H4 (cell line): ENCODE results near the gene HOXA6. TPM values are rescaled to one million over a fixed set of nuclear protein-coding genes. Genes with fewer than 3 reads are reported as not detected.

ENCODE experiments used
- DNase-seq: peaks from one replicate; pipeline ENCODE4 v3.0.0-alpha.2; 2015; ENCODE audit warnings: low spot score
- total RNA-seq: library from RNA; depleted of rRNA; stranded (reverse); fragments of >200 nt; shearing (Covaris generic); gene quantifications from 2 replicates; pipeline ENCODE4 v1.2.3, GENCODE V29; 2014

The HOXA6 gene
- total RNA-seq, 1 experiment from 2014 or later, result 0.64 TPM

DNA sequence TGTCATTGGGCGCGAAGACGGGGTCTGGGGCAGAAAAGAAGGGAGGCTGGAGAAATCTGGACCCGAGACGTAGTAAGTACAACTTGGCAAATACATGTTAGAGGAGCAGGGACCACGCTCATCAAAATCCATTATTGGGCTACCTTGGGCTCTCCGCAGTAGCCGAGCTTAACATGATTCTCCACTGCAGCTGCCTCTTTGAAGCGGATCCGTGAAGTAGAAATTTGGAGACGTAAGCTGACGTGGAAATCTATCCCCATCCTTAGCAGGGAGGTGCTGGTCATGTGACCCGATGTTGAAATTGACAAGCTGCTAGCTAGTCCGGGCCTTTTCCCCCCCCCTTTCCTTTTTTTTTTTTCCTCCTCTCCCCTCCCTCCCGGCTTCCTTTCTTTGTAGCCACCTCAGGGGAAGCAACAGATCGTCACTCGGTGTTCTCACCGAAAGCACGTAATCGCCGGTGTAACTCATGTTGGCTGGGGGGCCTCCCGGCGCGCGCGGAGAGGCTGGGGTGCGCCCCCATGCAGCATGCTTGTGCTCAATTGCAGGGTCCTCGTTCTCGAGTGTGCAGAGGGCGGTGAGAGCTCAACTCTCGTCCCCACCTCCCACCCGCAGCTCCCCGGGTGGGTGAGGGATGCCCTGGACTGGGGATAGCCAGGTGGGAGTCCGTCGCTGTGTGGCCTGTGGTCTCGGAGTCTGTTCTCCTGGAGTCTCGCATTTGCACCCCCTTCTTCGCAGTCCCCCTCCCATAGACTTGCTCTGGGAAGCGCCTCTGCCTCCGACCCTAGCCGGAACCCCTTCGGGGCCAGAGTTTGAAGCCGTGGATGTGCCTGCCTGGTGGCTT lies 37.7 kb upstream of the HOXA6 start, which contains the start of gene HOXA11:
HOXA11 (minus strand) TSS at position 220 of the 841 bp plus-strand sequence; CDS start at position 132, 88 bp downstream.
- DNase-seq, result no peak

DNA sequence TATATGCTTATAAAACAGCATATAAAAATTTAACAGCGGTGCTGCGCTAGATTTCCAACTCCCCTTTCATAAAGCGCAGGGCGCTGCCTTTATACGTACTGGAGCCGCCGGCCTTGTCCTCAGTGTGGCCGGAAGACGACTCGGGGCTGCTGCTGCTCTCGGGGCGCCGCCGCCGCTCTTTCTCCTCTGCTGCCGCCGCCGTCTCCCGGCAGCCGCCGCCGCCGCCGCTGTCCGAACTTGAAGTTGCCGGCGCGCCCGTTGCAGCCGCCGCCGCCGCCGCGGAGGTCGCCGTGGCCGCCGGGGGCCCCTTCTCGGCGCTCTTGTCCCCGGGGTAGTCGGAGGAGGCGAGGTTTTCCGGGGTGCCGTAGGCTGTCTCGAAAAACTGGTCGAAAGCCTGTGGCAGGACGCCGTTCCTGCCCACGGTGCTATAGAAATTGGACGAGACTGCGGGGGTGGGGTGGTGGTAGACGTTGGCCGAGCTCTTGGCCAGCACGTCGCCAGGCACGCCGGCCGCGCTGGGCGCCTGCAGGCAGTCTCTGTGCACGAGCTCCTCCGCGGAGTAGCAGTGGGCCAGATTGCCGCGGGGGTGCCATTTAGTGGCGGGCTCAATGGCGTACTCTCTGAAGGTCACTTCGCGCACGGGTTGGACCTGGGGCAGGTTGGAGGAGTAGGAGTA lies 36.9 kb upstream of the HOXA6 start:
- DNase-seq, result no peak

DNA sequence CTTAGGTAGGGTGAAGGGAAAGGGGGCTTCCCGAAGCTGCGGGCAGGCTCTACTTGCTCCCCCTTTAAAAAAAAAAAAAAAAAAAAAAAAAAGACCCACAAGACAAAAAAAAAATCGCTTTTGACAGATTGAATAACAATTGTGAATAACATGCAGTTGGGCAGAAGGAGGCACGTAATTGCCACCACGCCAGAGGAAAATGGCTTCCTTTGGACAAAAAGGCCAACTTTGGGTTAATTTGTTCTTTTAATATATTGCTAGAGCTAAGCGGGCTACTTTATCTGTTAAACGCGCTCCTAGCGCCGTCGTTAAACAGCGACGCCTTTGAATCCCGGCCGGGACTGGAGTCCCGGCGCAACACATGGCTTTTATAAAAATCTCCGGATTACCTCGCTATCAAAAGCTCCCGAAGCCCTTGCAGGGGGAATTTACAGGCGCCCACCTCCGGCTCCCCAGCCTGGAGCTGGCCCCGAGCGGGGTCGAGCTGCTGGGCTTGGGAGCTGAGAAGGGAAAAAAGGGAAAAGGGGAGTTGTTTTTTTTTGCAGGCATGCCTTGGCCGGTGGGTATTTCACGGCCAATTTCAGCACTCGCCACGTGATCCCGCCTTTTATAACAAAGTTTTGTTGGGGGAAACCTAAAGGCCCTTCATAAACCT lies 36.2 kb upstream of the HOXA6 start:
- no peak for DNase-seq

DNA sequence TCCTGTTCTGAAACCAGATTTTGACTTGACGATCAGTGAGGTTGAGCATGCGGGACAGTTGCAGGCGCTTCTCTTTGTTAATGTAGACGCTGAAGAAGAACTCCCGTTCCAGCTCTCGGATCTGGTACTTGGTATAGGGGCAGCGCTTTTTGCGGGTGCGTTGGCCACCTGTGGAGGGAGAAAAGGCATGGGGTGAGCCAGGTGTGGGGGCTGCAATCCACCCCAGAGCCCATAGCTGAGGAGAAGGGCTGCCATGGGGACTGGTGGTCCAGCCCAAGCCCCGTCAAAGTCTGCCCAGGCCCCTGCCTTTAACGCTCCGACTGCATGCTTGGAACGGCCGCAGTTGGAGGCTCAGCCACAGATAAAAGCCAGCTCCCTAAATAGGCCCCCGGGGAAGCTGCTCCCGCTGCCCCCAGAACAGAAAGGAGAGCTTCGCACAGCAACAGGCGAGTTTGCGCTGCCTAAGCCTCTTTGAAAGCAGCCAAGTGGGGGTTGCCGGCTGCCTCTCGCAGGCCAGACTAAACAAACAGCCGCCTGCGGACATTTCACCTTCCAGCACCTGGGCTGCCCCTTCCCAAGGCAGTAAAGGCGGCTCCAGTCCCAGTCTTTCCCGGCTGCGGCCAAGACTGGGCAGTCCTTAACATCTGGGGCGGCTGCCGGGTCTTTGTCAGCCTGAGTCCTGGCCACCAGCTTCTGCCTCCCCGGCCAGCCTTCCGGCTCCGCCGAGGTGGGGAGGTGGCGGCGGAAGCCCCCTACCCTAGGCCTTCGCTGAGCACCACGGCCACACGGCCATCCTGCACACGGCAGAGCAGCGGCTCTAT lies 35.5 kb upstream of the HOXA6 start:
- no peak for DNase-seq

DNA sequence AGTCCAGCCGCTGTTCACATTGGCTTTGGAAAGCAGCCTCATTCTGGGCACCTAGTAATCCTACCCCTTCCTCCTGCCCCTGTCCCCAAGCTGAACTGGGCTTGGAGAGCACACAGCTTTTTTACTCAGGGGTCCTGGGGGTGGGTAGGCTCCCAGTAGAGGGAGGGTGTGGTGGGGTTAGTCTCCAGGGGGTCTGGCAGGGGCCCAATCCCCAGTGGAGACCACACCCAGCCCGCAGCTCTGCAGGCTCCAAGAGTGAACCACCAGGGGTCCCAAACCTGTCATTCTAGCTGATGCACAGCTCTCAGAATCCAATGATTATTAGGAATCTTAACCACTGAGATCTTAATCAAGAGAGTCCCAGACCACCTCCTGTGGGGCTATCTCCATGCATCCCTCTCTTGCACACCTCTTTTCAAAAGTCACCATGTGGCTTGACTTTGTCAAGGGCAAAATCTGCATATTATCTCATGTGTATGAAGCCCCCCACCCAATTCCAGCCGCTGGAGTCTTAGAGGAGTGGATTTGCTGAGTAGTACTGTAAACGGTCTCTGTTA lies 34.8 kb upstream of the HOXA6 start:
- DNase-seq, result no peak

DNA sequence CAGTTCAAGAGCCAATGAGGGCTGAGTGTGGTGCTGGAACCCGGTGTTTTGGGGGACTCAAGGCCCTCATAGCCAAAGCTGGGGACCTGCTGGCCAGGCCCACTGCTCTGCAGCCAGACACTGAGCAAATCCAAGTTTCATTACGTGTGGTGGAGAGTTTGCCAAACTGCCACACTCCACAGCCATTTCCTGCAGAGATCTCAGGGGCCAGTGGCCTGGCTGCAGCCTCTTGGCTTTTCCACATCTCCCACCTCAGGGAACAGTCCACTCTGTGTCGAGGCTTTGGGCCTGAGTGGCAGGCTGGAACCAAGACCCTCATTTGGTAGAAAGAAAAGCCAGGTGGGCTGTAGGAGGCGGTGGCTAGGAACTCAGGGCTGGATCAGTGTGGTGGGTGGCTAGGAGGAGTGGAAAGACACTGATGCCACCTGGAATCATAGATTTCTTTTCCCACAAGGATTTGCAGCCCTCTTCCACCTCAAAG lies 34.3 kb upstream of the HOXA6 start:
- no peak for DNase-seq

DNA sequence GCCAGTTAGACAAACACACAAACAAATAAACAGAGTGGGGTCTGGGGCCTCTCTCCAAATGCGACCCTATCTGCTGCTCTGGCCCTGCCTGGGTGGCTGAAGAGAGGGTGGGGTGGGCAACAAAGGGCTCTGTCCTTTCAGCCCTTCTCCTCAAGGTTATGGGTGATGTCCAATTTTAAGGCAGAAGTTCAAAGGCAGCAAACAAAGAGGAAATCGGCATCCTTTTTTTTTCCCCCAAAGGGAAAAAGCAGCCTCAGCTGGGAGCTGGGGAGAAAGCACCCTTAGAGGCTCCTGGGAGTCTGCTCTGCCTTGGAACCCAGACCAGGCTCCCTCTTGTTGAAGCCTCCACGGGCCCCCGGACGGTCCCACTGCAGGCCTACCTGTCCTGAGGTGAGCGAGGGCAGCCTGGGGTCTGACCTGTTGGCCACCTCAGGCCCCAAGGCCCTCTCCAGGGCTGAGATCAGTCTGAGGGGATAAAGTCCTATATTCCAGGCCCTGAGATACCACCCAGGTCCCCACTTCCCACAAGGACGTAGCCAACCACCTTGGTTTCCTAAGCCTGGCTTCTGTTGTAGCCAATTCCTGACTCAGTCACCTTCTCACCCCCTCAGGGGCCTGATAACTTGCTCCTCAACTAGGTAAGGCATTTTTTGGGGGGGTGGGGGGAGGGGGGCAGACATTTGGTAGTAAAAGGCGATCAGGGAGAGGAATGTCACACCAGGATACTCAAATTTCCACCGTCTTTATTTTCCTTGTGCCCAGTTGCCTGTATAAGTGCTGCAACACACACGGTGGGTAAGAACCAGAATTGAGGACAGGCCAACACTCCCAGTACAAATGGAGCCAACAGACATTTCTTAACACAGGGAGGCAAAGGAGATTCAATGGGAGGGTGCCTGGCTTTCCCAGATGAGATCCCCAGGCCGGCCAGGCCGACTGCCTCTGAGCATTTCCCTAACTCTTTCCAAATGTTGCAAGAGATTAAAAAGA lies 33.2 kb upstream of the HOXA6 start:
- no peak for DNase-seq

DNA sequence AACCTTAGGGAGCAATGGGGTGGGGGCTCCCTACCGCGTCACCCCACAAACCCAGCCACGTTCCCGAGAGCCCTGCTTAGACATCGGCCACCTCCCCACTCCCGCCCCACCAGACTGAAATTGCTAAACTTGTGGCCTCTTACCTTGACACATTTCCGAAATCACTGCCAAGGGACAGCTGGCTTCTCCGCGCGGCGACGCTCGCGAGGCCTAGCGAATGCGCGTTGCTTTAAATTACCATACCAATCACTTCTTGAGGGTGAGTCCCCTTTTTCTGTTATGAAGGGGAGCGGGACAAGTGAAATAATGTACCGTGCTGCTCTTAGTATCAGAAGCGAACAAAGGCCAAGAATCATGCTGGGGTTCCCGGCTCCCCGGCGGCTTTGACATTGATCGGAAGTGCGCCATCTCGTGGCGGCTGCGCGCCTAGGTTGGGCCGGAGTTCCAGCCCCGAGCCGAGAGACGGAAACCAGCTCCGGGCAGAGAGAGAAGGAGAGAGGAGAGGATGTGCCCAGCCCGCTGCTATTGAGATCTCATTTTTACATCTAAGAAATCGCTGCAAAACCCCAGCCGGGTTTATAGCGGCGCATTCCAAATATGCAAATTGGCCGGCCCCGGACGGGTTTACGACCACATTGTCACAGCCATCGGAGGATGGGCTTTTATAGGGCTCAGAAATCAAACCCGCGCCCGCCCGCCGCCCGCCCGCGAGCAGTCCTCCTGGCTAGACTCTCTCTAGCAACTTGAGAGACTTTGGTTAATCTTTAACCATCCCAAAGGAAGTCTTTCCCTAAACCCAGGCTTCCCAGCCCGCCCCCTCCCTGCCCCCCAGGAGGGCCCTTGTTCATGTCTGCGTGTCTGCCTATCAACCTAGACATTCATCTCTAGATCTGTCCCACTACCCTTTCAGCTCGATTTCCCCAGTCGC lies 32.2 kb upstream of the HOXA6 start:
- DNase-seq, result peak; percentile 50

DNA sequence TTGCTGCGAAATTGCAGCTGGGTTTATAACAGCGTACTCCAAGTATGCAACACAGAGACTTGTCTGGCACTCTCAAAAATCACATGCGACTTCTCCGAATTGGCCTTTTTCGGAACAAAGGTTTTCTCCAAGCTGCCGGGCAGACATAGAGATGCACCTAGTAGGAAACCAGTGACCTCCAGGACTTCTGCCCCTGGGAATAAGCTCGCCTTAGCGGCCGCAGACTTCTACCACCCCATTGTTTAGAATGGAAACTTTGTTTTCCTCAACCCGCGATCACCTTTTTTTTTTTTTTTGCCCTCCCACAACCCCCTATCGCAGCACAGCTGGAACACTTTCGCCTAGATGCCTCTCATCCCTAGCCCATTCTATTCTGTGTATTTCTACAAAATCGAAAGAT lies 31.5 kb upstream of the HOXA6 start:
- no peak for DNase-seq

DNA sequence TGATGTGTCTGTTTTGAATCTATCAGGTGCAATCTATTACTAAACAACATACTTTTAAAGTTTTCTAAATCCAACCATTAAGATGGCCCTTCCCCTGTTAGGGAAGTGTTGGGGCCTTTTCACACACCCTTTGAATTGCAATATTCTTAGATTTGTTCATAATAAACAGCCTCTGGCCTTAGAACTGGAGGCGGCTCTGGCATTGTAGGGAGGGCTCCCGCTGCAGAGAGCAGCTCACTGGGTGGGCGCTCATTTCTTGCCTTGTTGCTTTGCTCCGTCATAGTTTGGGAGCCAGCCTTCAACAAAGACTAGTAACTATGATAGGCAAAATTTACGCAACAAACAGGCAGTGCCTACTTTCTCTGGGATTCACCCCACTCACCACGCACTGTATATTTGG lies 30.8 kb upstream of the HOXA6 start:
- no peak for DNase-seq

DNA sequence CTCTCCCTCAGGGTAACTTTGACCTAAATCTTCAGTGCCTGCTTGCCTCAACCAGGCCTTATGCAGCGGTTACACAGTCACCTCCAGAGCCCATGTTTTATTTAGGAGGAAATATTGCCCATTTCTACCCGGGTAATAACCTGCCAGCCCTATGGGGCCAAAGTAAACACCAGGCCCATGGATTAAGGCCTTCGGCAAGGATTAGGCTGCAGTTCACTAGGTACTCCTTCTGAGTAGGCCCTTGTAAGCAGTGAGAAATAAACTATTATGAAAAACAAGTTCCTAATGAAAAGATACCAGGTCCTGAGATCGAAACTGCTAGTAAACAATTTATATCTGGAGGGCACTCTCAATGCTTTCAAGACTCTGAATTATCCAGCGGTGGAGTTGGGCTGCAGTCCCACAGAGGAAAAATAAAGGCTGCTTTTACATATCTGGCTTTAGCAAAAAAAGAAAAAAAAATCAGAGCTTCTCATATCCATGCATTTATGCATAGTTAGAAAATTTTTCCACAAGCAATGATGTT lies 30.3 kb upstream of the HOXA6 start:
- DNase-seq, result no peak

DNA sequence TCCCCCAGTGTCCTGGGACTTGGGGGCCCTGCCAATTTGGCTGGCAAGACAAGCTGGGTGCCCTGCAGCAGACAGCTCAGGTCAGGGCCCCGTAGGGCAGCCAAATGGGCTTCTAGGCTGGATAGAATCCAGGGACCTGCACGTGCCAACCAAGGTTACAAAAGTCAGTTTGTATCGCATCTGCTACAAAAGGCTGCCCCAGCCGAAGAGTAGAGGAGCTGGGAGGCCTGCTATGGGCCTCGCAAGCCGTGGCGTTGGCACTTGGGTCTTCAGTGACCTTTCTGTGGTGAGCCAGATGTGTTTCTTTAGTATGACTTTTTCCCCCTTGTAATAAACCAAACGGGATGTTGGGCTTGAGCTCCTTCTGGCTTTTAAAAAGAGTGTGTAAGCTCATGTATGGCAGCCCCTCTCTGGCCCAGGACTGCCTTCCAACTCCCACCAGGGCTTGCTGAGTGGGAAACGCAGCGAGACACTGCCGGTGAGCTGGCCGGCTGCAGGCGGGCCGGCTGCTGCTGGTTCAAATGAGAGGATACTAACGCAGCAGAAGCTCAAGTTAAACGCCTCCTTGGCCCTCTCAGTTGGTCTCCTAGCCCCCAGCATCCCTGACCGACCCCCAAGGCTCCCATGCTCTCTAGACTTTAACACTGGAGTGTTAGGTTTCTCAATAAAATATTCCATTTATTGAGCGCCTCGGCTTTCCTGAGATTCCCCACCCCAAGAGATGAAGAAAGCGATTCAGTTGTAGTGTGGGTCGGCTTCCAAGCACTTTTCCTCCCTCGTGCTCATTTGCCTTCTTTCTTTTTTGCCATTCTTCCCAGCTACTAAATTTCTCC lies 29.6 kb upstream of the HOXA6 start:
- no peak for DNase-seq

DNA sequence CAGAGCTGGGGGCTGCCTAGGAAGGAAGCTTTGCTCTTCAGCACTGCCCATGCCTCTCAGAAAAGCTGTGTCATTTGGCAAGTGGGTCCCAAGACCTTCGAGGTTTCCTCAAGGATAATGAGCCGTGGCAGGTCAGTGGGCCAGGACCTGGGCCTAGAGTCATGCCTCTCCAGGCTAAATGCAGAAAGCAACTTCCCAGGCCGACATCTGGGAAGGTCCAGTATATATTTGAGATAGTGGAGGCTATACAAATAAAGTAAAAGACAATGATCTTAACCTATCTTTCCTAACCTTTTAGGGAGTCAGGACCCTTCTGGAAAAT lies 28.9 kb upstream of the HOXA6 start:
- DNase-seq, result no peak

DNA sequence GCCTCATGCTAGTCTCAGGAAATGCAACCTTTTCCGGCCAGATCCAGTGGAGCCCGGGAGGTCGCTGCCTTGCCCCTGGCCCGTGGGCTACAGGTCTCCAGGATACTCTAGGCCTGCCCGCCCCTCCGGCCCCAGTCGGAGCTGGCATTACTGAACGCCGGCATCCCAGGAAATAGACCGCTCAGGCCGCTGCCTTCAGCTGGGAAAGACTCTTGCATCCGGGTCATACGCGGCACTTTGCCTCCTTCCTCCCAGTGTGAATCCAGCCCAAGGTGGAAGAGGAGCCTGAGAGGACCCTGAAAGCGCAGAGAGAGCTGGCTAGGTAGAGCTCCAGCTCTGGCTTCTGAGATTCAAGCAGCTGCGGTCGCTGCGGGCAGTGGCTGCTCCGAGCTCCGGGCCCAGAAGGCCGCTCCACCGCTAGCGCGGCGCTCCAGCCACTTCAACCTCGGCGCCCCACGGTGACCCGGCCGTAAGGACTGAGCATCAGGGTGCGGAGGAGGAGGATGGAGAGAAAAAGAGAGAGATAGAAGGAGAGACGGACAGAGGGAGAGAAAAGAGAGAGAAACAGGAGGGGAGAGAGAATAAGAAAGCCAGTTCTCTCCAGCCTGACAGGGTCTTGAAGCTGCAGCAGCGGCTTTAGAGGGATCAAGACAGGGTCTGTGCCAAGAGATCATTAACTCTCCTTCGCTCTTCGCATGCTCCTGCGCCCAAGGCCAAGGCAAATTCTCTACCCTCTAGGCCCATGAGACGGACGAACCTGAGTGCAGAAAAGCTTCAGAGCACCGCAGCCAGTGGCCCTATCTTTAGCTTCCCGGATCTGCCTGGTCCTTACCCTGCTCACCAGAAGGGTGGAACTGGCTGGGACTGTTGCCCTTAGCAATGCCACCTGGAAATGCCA lies 28.3 kb upstream of the HOXA6 start:
- no peak for DNase-seq

DNA sequence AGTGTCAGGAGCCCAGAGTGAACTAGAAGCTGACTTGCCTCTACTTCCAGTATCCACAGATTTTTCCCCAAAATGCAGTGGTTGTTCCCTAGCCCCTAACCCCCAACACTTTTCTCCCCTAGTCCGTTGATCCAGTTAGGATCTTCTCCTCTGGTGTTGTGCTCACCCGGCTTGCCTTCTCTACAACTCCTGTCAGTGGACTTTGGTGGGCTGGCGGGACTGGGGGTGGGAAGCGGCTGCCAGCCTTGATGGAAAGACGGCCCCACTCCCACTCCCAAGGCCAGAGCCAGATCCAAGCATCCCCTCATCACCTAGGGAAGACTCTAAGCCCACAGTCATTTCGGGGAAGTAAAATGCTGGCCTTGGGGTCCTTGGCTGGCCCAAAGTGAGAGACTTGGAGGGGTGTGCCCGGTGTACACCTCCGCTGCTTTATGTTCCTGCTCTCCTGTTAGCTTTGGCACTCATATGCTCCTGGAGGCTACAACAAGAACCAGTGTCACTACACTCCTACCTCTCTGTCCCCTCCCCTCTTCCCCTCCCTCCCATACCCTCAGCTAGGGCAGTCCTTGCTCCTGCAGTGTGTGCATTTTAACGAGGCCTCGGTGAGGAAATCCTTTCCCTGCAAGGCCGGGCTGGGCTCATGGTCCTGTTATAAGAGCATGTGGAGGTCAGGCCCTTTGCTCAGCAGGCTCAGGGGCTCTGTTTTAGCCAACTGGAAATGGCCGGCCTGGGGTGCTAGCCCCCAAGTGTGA lies 27.5 kb upstream of the HOXA6 start:
- DNase-seq, result no peak
